ENCODE data around the gene JPT1. TPM values are rescaled to one million over a fixed set of nuclear protein-coding genes. Genes with fewer than 3 reads are reported as not detected.

Gene JPT1
- total and polyA plus RNA-seq, 2 donors (not counting 3 experiments of a cell fraction or from before 2014, with no cell fraction given), result 212 to 352 TPM

DNA sequence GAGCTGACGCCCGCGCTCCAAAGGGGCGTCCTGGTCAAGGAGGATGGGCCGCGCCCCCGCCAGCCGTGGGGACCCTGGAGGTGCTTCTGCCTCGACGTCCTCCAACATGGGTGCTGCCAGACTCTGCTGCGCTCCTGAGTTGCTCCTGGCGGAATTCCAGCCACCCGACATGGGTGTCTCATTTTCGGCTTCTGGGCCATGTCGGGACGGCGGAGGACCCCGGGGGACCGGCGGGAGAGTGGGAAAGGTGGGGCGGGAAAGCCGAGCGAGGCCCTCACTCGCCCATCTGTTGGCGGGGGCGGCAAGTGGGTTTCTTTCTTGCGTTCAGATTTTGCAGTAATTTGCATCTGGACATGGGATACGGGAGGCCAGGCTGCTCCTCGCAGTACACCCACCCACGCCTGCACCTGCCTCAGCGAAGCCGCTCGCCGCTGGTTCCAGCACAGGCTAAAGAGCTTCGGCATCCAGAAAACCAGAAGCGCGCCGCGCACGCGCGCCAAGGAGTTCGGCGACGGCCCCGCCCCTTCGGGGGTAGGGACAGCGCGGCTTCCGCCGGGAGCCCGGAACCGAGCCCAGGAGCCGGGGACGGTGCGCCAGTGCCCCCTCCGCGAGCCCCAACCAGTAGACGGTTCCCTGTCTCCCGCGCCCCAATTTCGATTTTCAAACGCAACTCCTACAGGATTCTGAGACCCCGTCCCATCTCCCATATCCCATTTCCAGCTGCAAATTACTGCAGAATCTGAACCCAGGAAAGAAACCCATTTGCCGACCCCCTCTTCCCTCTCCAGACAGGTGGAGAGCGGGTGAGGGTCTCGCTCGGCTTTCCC lies 44.7 kb downstream of the JPT1 start, which contains the start of gene ARMC7:
Gene ARMC7 (plus strand): TSS at position 563 of the 827 bp plus-strand sequence. CDS start 320 bp downstream, outside the sequence.
- Histone ChIP-seq H3K4me2 (ENCODE audit: insufficient read depth, low read length) (peak within 1 kb of the TSS; percentile 57), H3K79me2 (ENCODE audit: control insufficient read depth, insufficient read depth, low read length) (no peaks in the 10 kb centered on the region), H3K9ac (replicated peaks; ENCODE audit: extremely low read depth, insufficient read depth, low read length) (peak within 1 kb of the TSS; percentile 36), H4K20me1 (replicated peaks; ENCODE audit: control insufficient read depth, extremely low read depth, insufficient read depth, low read length) (no peaks in the 10 kb centered on the region), H3K27ac (ENCODE audit: insufficient read depth, low read depth, low read length) (no peak within 1 kb of the TSS), H3K9me3 (replicated peaks; ENCODE audit: control insufficient read depth, insufficient read depth, low read length) (no peaks in the 10 kb centered on the region), H3K27me3 (ENCODE audit: control insufficient read depth in 2 of 2, insufficient read depth in 2 of 2, low read length in 2 of 2) (no peaks in the 10 kb centered on the region), H3K4me3 (replicated peaks in 1 of 3; ENCODE audit: insufficient read depth in 1 of 3, low read depth in 1 of 3, low read length in 3 of 3) (peak within 1 kb of the TSS; percentile 71 to 74 (median 73)), H3K36me3 (ENCODE audit: control insufficient read depth in 2 of 2, extremely low read depth in 1 of 2, insufficient read depth in 2 of 2, low read length in 2 of 2) (no peaks in the 10 kb centered on the region), H2AFZ (ENCODE audit: low read depth, low read length) (peak within 1 kb of the TSS; percentile 89), H3K9me1 (replicated peaks; ENCODE audit: control insufficient read depth, extremely low read depth, insufficient read depth, low read length) (no peaks in the 10 kb centered on the region), H3K4me1 (ENCODE audit: control insufficient read depth, extremely low read depth, insufficient read depth, low read length) (peaks cover 24% of the 10 kb centered on the region)
- intact Hi-C loops (cut with micrococcal nuclease), result loop anchor here (5.0 kb wide), 2 partner anchors 62 to 73 kb away; partner anchors contain the start of genes ATP5PD, KCTD2 and SUMO2
- dilution Hi-C loops (cut with MboI; ENCODE audit: extremely low pct_ligation_motif_present, low sequenced_read_pairs), result no loop called here
- ChIA-PET CTCF (interaction anchor here (0.6 to 4.3 kb wide), 10 partner anchors 15 to 161 kb away, joined by 3 to 37 read pairs (median 5); partner anchors contain the start of gene MIF4GD), POLR2A (interaction anchor here (0.9 to 1.1 kb wide), 2 partner anchors 33 to 78 kb away, joined by 3 to 7 read pairs; no protein-coding TSS in a partner anchor)
- FAIRE-seq (peak; percentile 94), DNase-seq (ENCODE audit: low read depth, low spot score) (peak; percentile 81)
- BruUV-seq (replicated peaks), result no TSS peak
- TF ChIP-seq POLR2AphosphoS5 (IDR thresholded peaks at IDR 0.05; ENCODE audit: insufficient read depth, low read depth, low read length) (peak; percentile 89), JUN (IDR thresholded peaks at IDR 0.05; ENCODE audit: borderline replicate concordance, insufficient read depth, insufficient read length, low read depth) (no peak), GATA2 (IDR thresholded peaks at IDR 0.05; ENCODE audit: insufficient read depth, insufficient read length, low read depth, low read length) (no peak), POLR2A (IDR thresholded peaks at IDR 0.05; ENCODE audit: low read depth, low read length) (peak; percentile 92)
- TF ChIP-seq, protein P1, sequence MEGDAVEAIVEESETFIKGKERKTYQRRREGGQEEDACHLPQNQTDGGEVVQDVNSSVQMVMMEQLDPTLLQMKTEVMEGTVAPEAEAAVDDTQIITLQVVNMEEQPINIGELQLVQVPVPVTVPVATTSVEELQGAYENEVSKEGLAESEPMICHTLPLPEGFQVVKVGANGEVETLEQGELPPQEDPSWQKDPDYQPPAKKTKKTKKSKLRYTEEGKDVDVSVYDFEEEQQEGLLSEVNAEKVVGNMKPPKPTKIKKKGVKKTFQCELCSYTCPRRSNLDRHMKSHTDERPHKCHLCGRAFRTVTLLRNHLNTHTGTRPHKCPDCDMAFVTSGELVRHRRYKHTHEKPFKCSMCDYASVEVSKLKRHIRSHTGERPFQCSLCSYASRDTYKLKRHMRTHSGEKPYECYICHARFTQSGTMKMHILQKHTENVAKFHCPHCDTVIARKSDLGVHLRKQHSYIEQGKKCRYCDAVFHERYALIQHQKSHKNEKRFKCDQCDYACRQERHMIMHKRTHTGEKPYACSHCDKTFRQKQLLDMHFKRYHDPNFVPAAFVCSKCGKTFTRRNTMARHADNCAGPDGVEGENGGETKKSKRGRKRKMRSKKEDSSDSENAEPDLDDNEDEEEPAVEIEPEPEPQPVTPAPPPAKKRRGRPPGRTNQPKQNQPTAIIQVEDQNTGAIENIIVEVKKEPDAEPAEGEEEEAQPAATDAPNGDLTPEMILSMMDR (IDR thresholded peaks at IDR 0.05; ENCODE audit: extremely low read depth in 1 of 2, insufficient read depth in 1 of 2, low read depth in 1 of 2, low read length in 2 of 2), result no peak
